Measurements from ENCODE around the gene BRAF. TPM values are rescaled to one million over a fixed set of nuclear protein-coding genes. Genes with fewer than 3 reads are reported as not detected.

The BRAF gene
- total and polyA plus RNA-seq, 2 donors from 2014 or later, result 8.0 to 43.9 TPM

GRCh38 chr7:140673774-140674155, 251.0 kb downstream of the BRAF start:
- Histone ChIP-seq H3K4me1 (ENCODE audit: control insufficient read depth in 2 of 3, insufficient read depth in 2 of 3, low read depth in 1 of 3, low read length in 3 of 3) (peaks cover 0 to 18% (median 0%) of the 10 kb centered on the region in 3 donors), H3K4me3 (ENCODE audit: low read length in 3 of 3) (peak overlapping the region; percentile 44 to 75 (median 72)), H3K27ac (ENCODE audit: low read depth in 2 of 2, low read length in 2 of 2) (peak overlapping the region; percentile 74 to 83), H3K27me3 (ENCODE audit: control insufficient read depth, insufficient read depth, low read length) (no peaks in the 10 kb centered on the region), H3K9ac (ENCODE audit: low read length in 3 of 3) (peak overlapping the region in 2 of 3 donors; percentile 84 to 94), H3K36me3 (ENCODE audit: control insufficient read depth in 2 of 3, insufficient read depth in 3 of 3, low read length in 3 of 3) (peaks cover 0 to 3% (median 0%) of the 10 kb centered on the region in 3 donors), H3K9me3 (ENCODE audit: control insufficient read depth in 2 of 3, insufficient read depth in 1 of 3, low read length in 3 of 3) (no peaks in the 10 kb centered on the region)
- FAIRE-seq (no peak), DNase-seq (no peak)
- intact Hi-C loops (cut with DNase I), result no loop called here
- TF ChIP-seq CTCF (IDR thresholded peaks at IDR 0.05; ENCODE audit: borderline replicate concordance, extremely low read depth, insufficient read depth), result no peak

- FAIRE-seq, result no peak
- H3K27me3 ChIP-seq (ENCODE audit: control insufficient read depth, insufficient read depth, low read length), result no peaks in the 10 kb centered on the region
- peak overlapping the region in 2 of 3 donors; percentile 84 to 94 for H3K9ac ChIP-seq (ENCODE audit: low read length in 3 of 3)
- peak overlapping the region; percentile 74 to 83 for H3K27ac ChIP-seq (ENCODE audit: low read depth in 2 of 2, low read length in 2 of 2)
- H3K9me3 ChIP-seq (ENCODE audit: control insufficient read depth in 2 of 3, insufficient read depth in 1 of 3, low read length in 3 of 3), result no peaks in the 10 kb centered on the region
- DNase-seq, result peak; percentile 58 to 91 (median 79)
- peaks cover 0 to 18% (median 0%) of the 10 kb centered on the region in 3 donors for H3K4me1 ChIP-seq (ENCODE audit: control insufficient read depth in 2 of 3, insufficient read depth in 2 of 3, low read depth in 1 of 3, low read length in 3 of 3)
- TF ChIP-seq CTCF (IDR thresholded peaks at IDR 0.05; ENCODE audit: borderline replicate concordance, extremely low read depth, insufficient read depth), result no peak
- peaks cover 0 to 2% (median 0%) of the 10 kb centered on the region in 3 donors for H3K36me3 ChIP-seq (ENCODE audit: control insufficient read depth in 2 of 3, insufficient read depth in 3 of 3, low read length in 3 of 3)
- H3K4me3 ChIP-seq (ENCODE audit: low read length in 3 of 3), result peak overlapping the region; percentile 44 to 75 (median 72)
- intact Hi-C loops (cut with DNase I), result no loop called here
These were observed 251.5 kb downstream of the BRAF start for GRCh38 chr7:140673063-140673773.

- Histone ChIP-seq H3K9ac (ENCODE audit: low read length in 3 of 3) (peak within 1 kb of the TSS; percentile 36 to 94 (median 84)), H3K9me3 (ENCODE audit: control insufficient read depth in 2 of 3, insufficient read depth in 1 of 3, low read length in 3 of 3) (no peaks in the 10 kb centered on the region), H3K27ac (ENCODE audit: low read depth in 2 of 2, low read length in 2 of 2) (peak within 1 kb of the TSS; percentile 74 to 83), H3K27me3 (ENCODE audit: control insufficient read depth, insufficient read depth, low read length) (no peaks in the 10 kb centered on the region), H3K4me3 (ENCODE audit: low read length in 3 of 3) (peak within 1 kb of the TSS; percentile 54 to 75 (median 72)), H3K4me1 (ENCODE audit: control insufficient read depth in 2 of 3, insufficient read depth in 2 of 3, low read depth in 1 of 3, low read length in 3 of 3) (peaks cover 0 to 18% (median 0%) of the 10 kb centered on the region in 3 donors), H3K36me3 (ENCODE audit: control insufficient read depth in 2 of 3, insufficient read depth in 3 of 3, low read length in 3 of 3) (no peaks in the 10 kb centered on the region)
- FAIRE-seq, result no peak
- DNase-seq, result peak; percentile 52 to 86 (median 70)
- TF ChIP-seq CTCF (IDR thresholded peaks at IDR 0.05; ENCODE audit: borderline replicate concordance, extremely low read depth, insufficient read depth), result no peak
- intact Hi-C loops (cut with DNase I), result no loop called here
These were observed 252.2 kb downstream of the BRAF start, which contains the start of gene ADCK2 for GRCh38 chr7:140672382-140673062. ADCK2 (plus strand) TSS chr7:140672945; CDS start chr7:140673331, 386 bp downstream.
